Neural cell (in vitro differentiated cells): ENCODE measurements around the gene ALX4. TPM values are rescaled to one million over a fixed set of nuclear protein-coding genes. Genes with fewer than 3 reads are reported as not detected.

ENCODE experiments used
- H2AFZ ChIP-seq: fragments of 200-600, 300-800 bp; sonication (generic), shearing (Covaris generic); 2 replicates; pipeline ENCODE4 v1.6.0; 2014; ENCODE audit warnings: low read depth, mild to moderate bottlenecking, antibody characterized with exemption, low read length, moderate library complexity
- H3F3A ChIP-seq: fragments of 200-600 bp; shearing (Covaris generic); 2 replicates; pipeline ENCODE4 v1.6.1; 2016; ENCODE audit warnings: mild to moderate bottlenecking, moderate library complexity, mixed read lengths, antibody characterized with exemption, low read length; ENCODE audit not compliant: insufficient read depth, poor library complexity, severe bottlenecking
- H3K27ac ChIP-seq: fragments of 200-600, 300-800 bp; sonication (generic), shearing (Covaris generic); 2 replicates; pipeline ENCODE4 v1.5.1; 2014; ENCODE audit warnings: mild to moderate bottlenecking, low read length, moderate library complexity
- H3K27me3 ChIP-seq: fragments of 300-800, 200-600 bp; sonication (generic), shearing (Covaris generic); 2 replicates; pipeline ENCODE4 v1.6.0; 2014; ENCODE audit warnings: mild to moderate bottlenecking, low read depth, low read length, moderate library complexity; ENCODE audit not compliant: insufficient read depth
- H3K36me3 ChIP-seq: fragments of 300-800, 200-600 bp; sonication (generic), shearing (Covaris generic); 2 replicates; pipeline ENCODE4 v1.5.1; 2014; ENCODE audit warnings: mild to moderate bottlenecking, antibody characterized with exemption, low read length, moderate library complexity; ENCODE audit not compliant: insufficient read depth
- H3K4me2 ChIP-seq: fragments of 300-800, 200-600 bp; sonication (generic), shearing (Covaris generic); 2 replicates; pipeline ENCODE4 v1.6.0; 2014; ENCODE audit warnings: mild to moderate bottlenecking, low read length
- H3K4me3 ChIP-seq: fragments of 300-800, 200-600 bp; sonication (generic), shearing (Covaris generic); 2 replicates; pipeline ENCODE4 v1.5.1; 2014; ENCODE audit warnings: mild to moderate bottlenecking, low read length, moderate library complexity
- H3K79me2 ChIP-seq: fragments of 200-600 bp; shearing (Covaris generic); replicated peaks from 2 replicates; pipeline ENCODE4 v1.6.0; 2014; ENCODE audit warnings: mild to moderate bottlenecking, low read length, moderate library complexity; ENCODE audit not compliant: insufficient read depth
- H3K9ac ChIP-seq: fragments of 300-800, 200-600 bp; sonication (generic), shearing (Covaris generic); 2 replicates; pipeline ENCODE4 v1.6.1; 2016; ENCODE audit warnings: mild to moderate bottlenecking, low read length, mixed read lengths
- H3K9me2 ChIP-seq: fragments of 200-600 bp; shearing (Covaris generic); 2 replicates; pipeline ENCODE4 v1.6.1; 2016; ENCODE audit warnings: mild to moderate bottlenecking, low read length, mixed read lengths; ENCODE audit not compliant: insufficient read depth
- H3K9me3 ChIP-seq: fragments of 200-600, 300-800 bp; sonication (generic), shearing (Covaris generic); 2 replicates; pipeline ENCODE4 v1.6.1; 2016; ENCODE audit warnings: mild to moderate bottlenecking, mixed run types, low read length, moderate library complexity, mixed read lengths
- H4K20me1 ChIP-seq: fragments of 200-600 bp; shearing (Covaris generic); 2 replicates; pipeline ENCODE4 v1.6.1; 2016; ENCODE audit warnings: mild to moderate bottlenecking, mixed run types; ENCODE audit not compliant: insufficient read depth
- CTCF ChIP-seq: fragments of 450-650 bp; IDR thresholded peaks from 2 replicates; pipeline ENCODE4 v1.5.1; 2014; ENCODE audit warnings: antibody characterized with exemption, mild to moderate bottlenecking, moderate library complexity; ENCODE audit not compliant: poor library complexity, severe bottlenecking
- EP300 ChIP-seq: fragments of 450-650 bp; conservative IDR thresholded peaks from 2 replicates; pipeline ENCODE4 v1.6.1; 2014; ENCODE audit warnings: antibody characterized with exemption, mild to moderate bottlenecking, moderate library complexity; ENCODE audit not compliant: poor library complexity, severe bottlenecking
- EZH2 ChIP-seq: fragments of 200-600, 300-800 bp; shearing (Covaris generic), sonication (generic); IDR thresholded peaks from 2 replicates; pipeline ENCODE4 v1.6.1; 2014; ENCODE audit warnings: antibody characterized with exemption, low read length, borderline replicate concordance, mild to moderate bottlenecking; ENCODE audit not compliant: insufficient read depth, poor library complexity, severe bottlenecking
- MXI1 ChIP-seq: fragments of 450-650 bp; conservative IDR thresholded peaks from 2 replicates; pipeline ENCODE4 v1.6.1; 2014; ENCODE audit warnings: antibody characterized with exemption, mild to moderate bottlenecking; ENCODE audit not compliant: poor library complexity, severe bottlenecking
- POLR2AphosphoS5 ChIP-seq: IDR thresholded peaks from 2 replicates; pipeline ENCODE4 v1.6.1; 2012
- RAD21 ChIP-seq: fragments of 450-650 bp; conservative IDR thresholded peaks from 2 replicates; pipeline ENCODE4 v1.6.1; 2014; ENCODE audit warnings: antibody characterized with exemption, mild to moderate bottlenecking, moderate library complexity
- REST ChIP-seq: IDR thresholded peaks from 2 replicates; pipeline ENCODE4 v1.6.1; 2012; ENCODE audit warnings: borderline replicate concordance
- SMC3 ChIP-seq: fragments of 450-650 bp; conservative IDR thresholded peaks from 2 replicates; pipeline ENCODE4 v1.6.1; 2014; ENCODE audit warnings: antibody characterized with exemption, mild to moderate bottlenecking, moderate library complexity; ENCODE audit not compliant: poor library complexity
- TAF1 ChIP-seq: IDR thresholded peaks from 2 replicates; pipeline ENCODE4 v1.6.1; 2012; ENCODE audit warnings: low read depth
- polyA plus RNA-seq: library from polyadenylated mRNA; depleted of rRNA; stranded (reverse); fragments of >200 nt; gene quantifications from 2 replicates; pipeline ENCODE4 v1.2.3, GENCODE V29; 2014

The ALX4 gene
- polyA plus RNA-seq, 1 donor from 2014 or later: not detected

DNA sequence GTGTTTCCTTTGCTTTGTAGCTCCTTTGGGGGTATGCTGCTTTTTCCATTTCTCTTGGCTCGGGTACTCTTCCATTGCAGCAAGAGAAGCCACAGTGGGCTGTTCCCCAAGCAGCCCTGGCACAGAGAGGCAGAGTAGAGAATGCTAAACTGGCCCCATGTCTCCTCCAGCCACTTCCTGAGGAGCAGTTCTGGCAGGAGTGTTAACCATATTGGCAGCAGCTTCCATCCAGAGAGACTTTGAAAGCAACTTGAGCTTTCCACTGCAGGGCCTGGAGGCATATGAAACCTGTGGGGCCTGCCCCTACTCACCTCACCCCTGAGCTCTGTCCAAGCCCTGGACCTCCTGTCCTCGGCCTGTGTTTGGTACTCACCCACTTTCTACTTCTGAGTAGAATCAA is 61.8 kb downstream of the ALX4 start:
- no peaks in the 10 kb centered on the region for H3K36me3 ChIP-seq
- no peaks in the 10 kb centered on the region for H3K9me2 ChIP-seq
- H3K27ac ChIP-seq: no peak overlapping the region
- no peak overlapping the region for H3K4me3 ChIP-seq
- H3K9ac ChIP-seq: no peak overlapping the region
- no peaks in the 10 kb centered on the region for H4K20me1 ChIP-seq
- H3K4me2 ChIP-seq: no peak overlapping the region
- H3F3A ChIP-seq: no peaks in the 10 kb centered on the region
- TF ChIP-seq EP300 (no peak), REST (no peak), POLR2AphosphoS5 (no peak), EZH2 (no peak), MXI1 (no peak), CTCF (no peak), TAF1 (no peak), RAD21 (no peak), SMC3 (no peak)
- no peaks in the 10 kb centered on the region for H3K27me3 ChIP-seq
- no peaks in the 10 kb centered on the region for H3K79me2 ChIP-seq
- no peak overlapping the region for H2AFZ ChIP-seq
- H3K9me3 ChIP-seq: no peaks in the 10 kb centered on the region

DNA sequence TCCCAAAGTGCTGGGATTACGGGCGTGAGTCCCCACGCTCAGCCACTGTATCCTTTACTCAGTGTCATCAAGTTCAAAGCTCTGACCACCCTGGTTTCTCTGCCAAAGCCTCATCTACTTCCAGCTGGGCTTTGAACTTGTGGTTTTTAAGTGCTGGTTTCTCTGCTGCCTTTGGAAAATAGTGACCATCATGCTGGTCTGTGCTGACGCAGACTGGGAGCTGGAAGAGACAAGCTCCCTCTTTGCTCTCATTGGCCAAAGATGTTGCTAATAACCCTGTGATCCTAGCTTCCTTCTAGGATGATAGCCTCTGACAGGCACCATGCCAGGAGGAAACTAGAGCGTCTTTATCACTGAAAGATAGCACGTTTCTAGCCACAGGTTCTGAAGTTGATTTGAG is 62.4 kb downstream of the ALX4 start:
- H3K9me3 ChIP-seq: no peaks in the 10 kb centered on the region
- no peak overlapping the region for H3K27ac ChIP-seq
- H4K20me1 ChIP-seq: no peaks in the 10 kb centered on the region
- H2AFZ ChIP-seq: no peak overlapping the region
- H3K4me2 ChIP-seq: no peak overlapping the region
- no peaks in the 10 kb centered on the region for H3K27me3 ChIP-seq
- H3K79me2 ChIP-seq: no peaks in the 10 kb centered on the region
- H3K4me3 ChIP-seq: no peak overlapping the region
- H3K9ac ChIP-seq: no peak overlapping the region
- H3K36me3 ChIP-seq: no peaks in the 10 kb centered on the region
- H3F3A ChIP-seq: no peaks in the 10 kb centered on the region
- H3K9me2 ChIP-seq: no peaks in the 10 kb centered on the region
- no peak for TF ChIP-seq EP300

DNA sequence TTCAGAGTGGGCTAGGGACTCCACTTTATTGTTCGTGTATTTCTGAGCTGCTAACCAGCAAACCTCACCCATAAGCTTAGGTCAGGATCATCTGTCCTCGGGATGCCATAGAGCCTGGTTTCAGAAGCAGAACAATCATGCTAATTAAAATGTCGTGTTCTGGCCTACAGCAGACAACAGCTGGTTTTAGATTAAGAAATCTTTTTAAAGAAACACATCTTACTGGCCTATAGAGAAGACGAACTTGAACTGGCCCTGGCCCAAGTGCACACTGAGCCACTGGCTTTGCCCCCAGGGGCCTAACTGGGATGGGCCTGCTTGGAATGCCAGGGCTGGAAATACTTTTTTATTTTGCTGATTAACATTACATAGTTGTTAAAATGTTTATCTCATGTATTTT is 63.2 kb downstream of the ALX4 start:
- Histone ChIP-seq H3K9me3 (no peaks in the 10 kb centered on the region), H3K9ac (no peak overlapping the region), H3K36me3 (no peaks in the 10 kb centered on the region), H3K9me2 (no peaks in the 10 kb centered on the region), H3K79me2 (no peaks in the 10 kb centered on the region), H3K4me2 (no peak overlapping the region), H3F3A (no peaks in the 10 kb centered on the region), H2AFZ (no peak overlapping the region), H4K20me1 (no peaks in the 10 kb centered on the region), H3K4me3 (no peak overlapping the region), H3K27me3 (no peaks in the 10 kb centered on the region), H3K27ac (no peak overlapping the region)
- TF ChIP-seq SMC3 (no peak), TAF1 (no peak), REST (no peak), EP300 (no peak), MXI1 (no peak), RAD21 (no peak), CTCF (no peak), POLR2AphosphoS5 (no peak), EZH2 (no peak)
